Measurements from ENCODE around the gene NABP1.

NABP1 gene

DNA sequence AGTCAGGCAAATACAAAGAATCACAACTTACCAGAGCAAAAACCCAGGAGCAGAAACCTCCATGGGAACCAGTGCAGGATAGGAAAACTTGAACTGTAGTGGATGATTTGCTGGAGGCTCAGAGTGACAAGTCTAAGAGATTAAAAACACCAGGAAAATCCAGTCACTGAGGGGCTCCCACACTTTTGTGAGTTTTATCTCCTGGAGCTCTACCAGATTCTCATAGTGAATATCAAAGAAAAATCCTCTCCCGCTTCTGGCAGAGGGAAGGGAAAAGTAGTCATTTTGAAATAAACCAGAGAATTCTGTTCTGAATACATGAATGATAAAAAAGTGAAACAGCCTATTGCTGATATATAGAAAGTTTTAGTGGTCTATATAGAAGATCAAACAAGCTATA, 23.1 kb downstream of the NABP1 start:
- no peak for TF ChIP-seq ZBTB7A (IDR thresholded peaks at IDR 0.05; ENCODE audit: low read depth)
- TF ChIP-seq TCF12 (IDR thresholded peaks at IDR 0.05; ENCODE audit: low read depth): no peak
- TF ChIP-seq RAD21 (IDR thresholded peaks at IDR 0.05; ENCODE audit: low read depth): no peak
- no peak for TF ChIP-seq FOXM1 (IDR thresholded peaks at IDR 0.05; ENCODE audit: borderline replicate concordance, low read depth)
- TF ChIP-seq CEBPB (IDR thresholded peaks at IDR 0.05): no peak

DNA sequence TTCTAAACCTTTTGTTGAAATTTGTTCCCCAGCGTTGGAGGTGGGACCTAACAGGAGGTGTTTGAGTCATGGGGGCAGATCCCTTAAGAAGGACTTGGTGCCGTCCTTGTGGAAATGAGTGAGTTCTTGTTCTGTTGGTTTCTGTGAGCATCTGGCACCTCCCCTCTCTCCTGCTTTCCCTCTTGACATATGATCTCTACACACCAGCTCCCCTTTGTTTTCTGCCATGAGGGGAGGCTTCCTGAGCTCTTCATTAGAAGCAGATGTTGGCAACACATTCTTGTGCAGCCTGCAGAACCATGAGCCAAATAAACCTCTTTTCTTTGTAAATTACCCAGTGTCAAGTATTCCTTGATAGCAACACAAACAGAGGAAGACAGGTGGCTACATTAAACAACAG, 23.8 kb downstream of the NABP1 start:
- TF ChIP-seq RAD21 (IDR thresholded peaks at IDR 0.05; ENCODE audit: low read depth) (no peak), NFIC (IDR thresholded peaks at IDR 0.05) (no peak), YY1 (IDR thresholded peaks at IDR 0.05; ENCODE audit: low read depth) (no peak), EGR1 (IDR thresholded peaks at IDR 0.05) (no peak)

DNA sequence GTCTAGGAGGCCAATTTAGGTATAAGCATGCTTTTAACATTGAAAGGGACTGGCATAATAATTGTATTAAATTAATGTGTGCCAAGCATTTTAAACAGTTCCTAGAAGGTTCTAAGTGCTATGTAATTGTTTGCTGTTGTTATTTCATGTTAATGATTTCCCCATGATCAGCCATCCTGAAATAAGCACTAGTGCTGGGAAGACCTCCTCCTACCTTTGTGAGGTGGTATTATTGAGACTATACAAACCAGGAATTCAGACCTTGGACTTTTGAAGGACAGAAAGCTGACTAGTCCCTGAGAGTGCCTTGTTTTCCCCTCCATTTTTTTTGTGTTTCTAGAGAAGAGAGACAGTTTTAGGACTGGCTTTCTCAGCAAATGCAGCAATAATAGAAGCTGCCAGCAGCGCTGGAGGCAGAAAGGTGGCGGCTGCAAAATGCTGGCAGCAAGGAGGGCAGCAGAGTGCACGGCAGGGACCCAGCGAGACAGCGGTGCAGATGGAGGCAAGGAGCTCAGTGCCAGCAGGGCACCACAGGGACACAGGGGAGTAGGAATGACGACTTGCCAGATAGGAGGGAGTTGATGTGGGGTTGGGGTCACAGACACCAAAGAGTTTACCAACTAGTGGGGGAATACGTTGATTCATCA, 25.3 kb downstream of the NABP1 start:
- no peak for TF ChIP-seq TCF12 (IDR thresholded peaks at IDR 0.05; ENCODE audit: low read depth)
- no peak for TF ChIP-seq NFIC (IDR thresholded peaks at IDR 0.05)

DNA sequence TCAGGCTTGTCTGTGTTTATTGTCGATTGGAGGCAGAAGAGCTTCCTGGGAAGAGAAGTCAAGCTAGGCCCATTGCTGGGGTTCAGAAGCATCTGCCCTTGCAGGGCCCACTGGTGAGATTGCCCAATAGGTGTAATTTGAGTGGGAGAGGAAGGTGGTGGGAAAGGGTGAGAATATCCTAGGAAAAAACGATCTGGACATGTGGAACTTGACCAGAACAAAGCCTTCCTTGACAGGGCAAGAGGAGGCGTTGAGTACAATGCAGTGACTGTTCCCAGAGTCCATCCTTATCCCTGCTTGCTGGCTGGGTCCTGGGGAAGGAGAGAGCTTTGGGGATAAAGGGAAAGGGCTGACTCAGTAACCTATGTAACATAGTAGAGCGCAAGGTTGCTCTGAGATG, 27.1 kb downstream of the NABP1 start:
- TF ChIP-seq TAF1 (IDR thresholded peaks at IDR 0.05; ENCODE audit: low read depth): no peak
- no peak for TF ChIP-seq ZBTB7A (IDR thresholded peaks at IDR 0.05; ENCODE audit: low read depth)
- TF ChIP-seq CREB1 (IDR thresholded peaks at IDR 0.05; ENCODE audit: low read depth): no peak

DNA sequence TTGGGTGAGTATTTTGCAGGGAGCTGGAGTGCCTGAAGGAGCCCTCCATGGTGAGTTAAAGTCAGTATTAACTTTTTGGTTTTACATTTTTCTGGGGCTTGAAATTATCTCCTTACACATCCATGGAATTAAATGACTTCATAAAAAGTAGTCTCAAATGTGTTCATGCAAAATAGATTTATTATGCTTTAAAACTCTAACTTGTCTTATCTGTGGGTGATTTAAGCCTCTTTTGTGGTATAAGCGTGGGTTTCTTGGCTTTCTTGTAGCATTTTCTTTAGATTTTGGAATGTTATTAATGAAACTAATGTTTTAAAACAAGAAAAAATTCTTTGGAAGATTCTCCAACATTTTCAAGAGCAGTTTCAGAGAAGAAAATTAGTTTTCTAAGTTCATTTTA, 27.8 kb downstream of the NABP1 start:
- no peak for TF ChIP-seq FOXM1 (IDR thresholded peaks at IDR 0.05; ENCODE audit: borderline replicate concordance, low read depth)
- TF ChIP-seq TEAD4 (IDR thresholded peaks at IDR 0.05): no peak
- no peak for TF ChIP-seq NFIC (IDR thresholded peaks at IDR 0.05)

DNA sequence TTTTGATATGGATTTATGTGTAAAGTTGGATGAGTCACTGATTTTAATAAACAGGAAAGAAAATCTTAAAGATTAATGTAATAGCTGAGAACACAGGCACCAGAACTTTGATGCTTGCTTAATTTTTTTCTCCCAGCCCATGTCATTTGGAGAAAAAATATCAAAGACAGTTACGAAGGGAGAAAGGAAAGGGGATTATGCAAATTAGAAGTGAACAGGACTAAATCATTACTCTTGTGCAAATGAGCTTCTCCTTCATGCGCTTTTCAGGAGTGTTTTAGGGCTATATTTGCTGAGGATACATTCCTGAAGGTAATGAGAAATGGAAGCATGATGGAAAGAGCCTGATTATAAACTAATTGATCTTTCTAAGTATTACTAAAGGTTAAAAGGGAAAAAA, 28.9 kb downstream of the NABP1 start:
- TF ChIP-seq, protein P1, sequence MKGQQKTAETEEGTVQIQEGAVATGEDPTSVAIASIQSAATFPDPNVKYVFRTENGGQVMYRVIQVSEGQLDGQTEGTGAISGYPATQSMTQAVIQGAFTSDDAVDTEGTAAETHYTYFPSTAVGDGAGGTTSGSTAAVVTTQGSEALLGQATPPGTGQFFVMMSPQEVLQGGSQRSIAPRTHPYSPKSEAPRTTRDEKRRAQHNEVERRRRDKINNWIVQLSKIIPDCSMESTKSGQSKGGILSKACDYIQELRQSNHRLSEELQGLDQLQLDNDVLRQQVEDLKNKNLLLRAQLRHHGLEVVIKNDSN (IDR thresholded peaks at IDR 0.05): no peak

DNA sequence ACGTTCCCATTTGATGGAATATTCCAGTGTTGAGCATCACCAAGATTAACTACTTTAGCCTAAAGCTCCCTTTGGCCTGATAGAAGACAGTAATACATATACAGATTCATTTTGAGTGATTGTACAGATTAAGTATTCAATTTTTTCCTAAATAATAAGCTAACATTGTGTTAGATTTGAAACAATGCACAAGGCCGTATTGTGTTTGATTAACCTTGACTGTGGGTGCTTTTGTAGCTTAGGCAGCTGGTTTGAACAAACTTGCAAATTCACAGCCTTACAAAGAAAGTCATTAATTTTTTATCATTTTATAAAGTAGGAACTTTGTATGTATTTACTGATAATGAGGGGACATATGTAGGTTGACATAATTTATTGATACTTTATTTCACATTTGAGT, 29.6 kb downstream of the NABP1 start:
- TF ChIP-seq TEAD4 (IDR thresholded peaks at IDR 0.05): no peak
- TF ChIP-seq EGR1 (IDR thresholded peaks at IDR 0.05): no peak
- TF ChIP-seq, protein P2, sequence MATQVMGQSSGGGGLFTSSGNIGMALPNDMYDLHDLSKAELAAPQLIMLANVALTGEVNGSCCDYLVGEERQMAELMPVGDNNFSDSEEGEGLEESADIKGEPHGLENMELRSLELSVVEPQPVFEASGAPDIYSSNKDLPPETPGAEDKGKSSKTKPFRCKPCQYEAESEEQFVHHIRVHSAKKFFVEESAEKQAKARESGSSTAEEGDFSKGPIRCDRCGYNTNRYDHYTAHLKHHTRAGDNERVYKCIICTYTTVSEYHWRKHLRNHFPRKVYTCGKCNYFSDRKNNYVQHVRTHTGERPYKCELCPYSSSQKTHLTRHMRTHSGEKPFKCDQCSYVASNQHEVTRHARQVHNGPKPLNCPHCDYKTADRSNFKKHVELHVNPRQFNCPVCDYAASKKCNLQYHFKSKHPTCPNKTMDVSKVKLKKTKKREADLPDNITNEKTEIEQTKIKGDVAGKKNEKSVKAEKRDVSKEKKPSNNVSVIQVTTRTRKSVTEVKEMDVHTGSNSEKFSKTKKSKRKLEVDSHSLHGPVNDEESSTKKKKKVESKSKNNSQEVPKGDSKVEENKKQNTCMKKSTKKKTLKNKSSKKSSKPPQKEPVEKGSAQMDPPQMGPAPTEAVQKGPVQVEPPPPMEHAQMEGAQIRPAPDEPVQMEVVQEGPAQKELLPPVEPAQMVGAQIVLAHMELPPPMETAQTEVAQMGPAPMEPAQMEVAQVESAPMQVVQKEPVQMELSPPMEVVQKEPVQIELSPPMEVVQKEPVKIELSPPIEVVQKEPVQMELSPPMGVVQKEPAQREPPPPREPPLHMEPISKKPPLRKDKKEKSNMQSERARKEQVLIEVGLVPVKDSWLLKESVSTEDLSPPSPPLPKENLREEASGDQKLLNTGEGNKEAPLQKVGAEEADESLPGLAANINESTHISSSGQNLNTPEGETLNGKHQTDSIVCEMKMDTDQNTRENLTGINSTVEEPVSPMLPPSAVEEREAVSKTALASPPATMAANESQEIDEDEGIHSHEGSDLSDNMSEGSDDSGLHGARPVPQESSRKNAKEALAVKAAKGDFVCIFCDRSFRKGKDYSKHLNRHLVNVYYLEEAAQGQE (IDR thresholded peaks at IDR 0.05; ENCODE audit: low read depth): no peak
- TF ChIP-seq FOXM1 (IDR thresholded peaks at IDR 0.05; ENCODE audit: borderline replicate concordance, low read depth): no peak

DNA sequence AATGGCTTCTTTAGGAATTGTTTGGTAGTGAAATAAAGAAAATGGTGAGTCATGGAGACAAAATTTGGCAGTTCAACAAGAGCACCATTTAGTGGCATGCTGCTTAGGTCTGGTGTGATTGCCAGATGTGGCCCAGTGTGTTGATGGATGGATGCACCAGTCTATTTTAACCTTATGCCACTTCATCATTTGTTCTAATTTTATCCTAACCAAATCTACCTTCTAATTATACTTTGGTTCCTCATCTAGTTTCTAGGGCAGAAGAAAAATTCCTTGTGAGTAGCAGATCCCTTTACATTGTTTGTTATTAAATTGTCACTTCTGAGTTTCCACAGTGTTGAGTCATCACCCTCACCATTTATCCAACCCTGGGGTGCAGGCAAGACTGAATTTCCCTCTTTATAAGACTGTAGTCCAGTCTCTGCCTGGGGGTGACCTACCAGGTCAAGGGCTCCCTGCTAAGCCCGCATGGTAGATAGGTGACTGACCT, 32.5 kb downstream of the NABP1 start:
- TF ChIP-seq NFIC (IDR thresholded peaks at IDR 0.05): no peak
- TF ChIP-seq, protein P1 (IDR thresholded peaks at IDR 0.05): no peak
- TF ChIP-seq CEBPB (IDR thresholded peaks at IDR 0.05): no peak
- no peak for TF ChIP-seq ZBTB7A (IDR thresholded peaks at IDR 0.05; ENCODE audit: low read depth)

DNA sequence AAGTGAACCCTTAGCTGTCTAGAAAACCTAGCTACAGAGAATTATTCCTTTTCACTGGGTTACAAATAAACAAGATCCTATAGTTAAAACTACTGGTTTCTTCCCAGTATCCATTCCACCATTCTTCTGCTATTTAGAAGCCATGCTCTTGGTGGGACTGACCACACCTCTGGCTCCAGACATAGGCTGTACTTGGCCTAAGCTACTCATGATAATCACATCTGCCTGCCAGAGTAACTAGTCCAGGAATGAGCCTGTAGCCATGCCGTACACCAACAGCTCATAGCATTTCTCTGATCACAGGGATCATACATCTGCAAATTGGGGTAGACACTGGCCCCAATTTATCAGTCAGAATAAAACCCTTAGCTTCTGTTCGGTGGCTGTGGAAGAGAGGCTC, 33.7 kb downstream of the NABP1 start:
- no peak for TF ChIP-seq EP300 (IDR thresholded peaks at IDR 0.05; ENCODE audit: borderline replicate concordance)
- TF ChIP-seq, protein P1 (IDR thresholded peaks at IDR 0.05): no peak

DNA sequence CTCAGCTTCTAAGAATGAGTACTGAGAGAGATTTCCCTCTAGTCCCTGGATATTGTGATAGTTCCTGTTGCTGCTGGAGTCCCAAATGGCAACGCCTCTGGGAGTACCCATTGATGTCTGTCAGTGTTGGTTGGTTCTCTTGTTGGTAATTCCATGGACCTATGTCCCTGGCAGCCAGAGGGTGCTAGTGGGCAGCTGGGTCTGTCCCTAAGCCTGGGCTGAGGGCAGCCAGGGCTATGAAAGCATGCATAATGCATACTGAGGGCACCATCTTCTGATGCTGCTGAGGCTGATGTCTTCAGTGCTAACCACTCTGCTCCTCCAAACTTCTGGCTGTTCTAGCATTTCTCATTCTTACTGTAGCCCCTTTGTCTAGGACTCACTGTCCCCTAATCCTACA, 35.9 kb downstream of the NABP1 start:
- TF ChIP-seq RAD21 (IDR thresholded peaks at IDR 0.05; ENCODE audit: low read depth): peak; percentile 40
- TF ChIP-seq EGR1 (IDR thresholded peaks at IDR 0.05): no peak

Measured in Ishikawa (cell line).